Smooth muscle cell of the umbilical artery (primary cell): Measurements from ENCODE around the gene CPN2. TPM values are rescaled to one million over a fixed set of nuclear protein-coding genes. Genes with fewer than 3 reads are reported as not detected.

Experiments
- total RNA-seq: library from RNA; depleted of rRNA; stranded (reverse); fragments of >200 nt; gene quantifications from 2 replicates; pipeline ENCODE4 v1.2.3, GENCODE V29; 2014

CPN2 gene, protein sequence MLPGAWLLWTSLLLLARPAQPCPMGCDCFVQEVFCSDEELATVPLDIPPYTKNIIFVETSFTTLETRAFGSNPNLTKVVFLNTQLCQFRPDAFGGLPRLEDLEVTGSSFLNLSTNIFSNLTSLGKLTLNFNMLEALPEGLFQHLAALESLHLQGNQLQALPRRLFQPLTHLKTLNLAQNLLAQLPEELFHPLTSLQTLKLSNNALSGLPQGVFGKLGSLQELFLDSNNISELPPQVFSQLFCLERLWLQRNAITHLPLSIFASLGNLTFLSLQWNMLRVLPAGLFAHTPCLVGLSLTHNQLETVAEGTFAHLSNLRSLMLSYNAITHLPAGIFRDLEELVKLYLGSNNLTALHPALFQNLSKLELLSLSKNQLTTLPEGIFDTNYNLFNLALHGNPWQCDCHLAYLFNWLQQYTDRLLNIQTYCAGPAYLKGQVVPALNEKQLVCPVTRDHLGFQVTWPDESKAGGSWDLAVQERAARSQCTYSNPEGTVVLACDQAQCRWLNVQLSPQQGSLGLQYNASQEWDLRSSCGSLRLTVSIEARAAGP
- not detected in 2 replicates for total RNA-seq

DNA sequence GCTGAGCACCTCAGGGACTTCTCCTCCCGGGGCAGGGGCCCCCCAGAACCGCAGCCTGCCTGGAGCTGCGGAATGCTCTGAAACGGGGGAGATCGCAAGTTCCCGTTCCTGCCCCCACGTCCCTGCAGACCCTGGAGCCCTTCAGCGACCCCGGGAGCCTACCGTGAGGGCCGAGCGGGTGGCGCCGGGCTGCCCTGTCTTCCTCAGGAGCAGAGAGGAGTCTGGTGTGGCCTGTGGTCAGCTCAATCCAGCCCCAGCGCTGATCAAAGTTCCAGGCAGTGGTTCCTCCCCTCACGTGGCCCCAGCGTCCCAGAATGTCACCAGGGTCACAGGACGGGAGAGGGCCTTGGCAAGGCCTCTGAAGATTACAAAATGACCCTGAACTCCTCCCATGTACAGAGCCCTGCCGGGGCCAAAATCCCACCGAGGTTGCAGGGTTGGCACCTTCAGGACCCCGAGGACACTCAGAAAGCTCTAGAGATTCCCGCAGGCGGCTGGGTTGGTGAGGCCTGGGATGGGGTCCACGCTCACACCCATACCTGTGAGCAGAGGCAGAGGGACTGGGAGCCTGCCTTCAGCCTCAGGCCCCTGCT lies at the start of gene CPN2:
TSS of gene CPN2 (minus strand) at position 249 of the 593 bp plus-strand sequence. CDS start 8,626 bp downstream, outside the sequence.

DNA sequence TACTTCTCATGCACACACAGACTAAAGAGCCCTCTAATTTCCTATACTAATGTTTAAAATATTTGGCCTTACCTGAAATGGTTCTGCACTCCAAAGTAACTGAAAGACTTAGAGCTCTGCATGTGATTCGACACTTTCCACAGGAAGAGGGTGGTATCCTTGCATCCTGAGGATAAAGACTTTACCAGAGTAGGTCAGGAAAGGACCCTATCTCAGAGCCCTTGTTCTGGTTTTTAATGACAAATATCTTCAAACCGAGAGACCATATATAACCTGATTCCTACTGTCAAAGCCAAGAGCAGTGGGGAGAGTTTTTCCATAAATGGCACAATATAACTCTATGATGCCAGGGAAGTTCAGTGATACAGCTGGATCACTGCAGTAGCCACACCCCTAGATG lies 48.0 kb upstream of the CPN2 start, which contains the start of gene GP5:
TSS of gene GP5 (minus strand) at position 101 of the 400 bp plus-strand sequence. CDS start 984 bp downstream, outside the sequence.

GRCh38 chr3:194369522-194370279 lies 18.6 kb upstream of the CPN2 start, which contains the start of gene LRRC15:
TSS of gene LRRC15 (minus strand) at chr3:194369743. CDS start at chr3:194361043, 8,700 bp downstream.

Other genes starting within 250 kb of the CPN2 start
- gene HES1, start 215.2 kb downstream of the CPN2 start, total RNA-seq, result 3.7 and 3.9 TPM in 2 replicates
- 2.2 and 2.4 TPM in 2 replicates for gene LRRC15, start 18.4 kb upstream of the CPN2 start, total RNA-seq
- gene GP5, start 47.9 kb upstream of the CPN2 start, total RNA-seq, result 0.14 and 0.59 TPM in 2 replicates
- 813 and 968 TPM in 2 replicates for gene ATP13A3, start 135.7 kb upstream of the CPN2 start, total RNA-seq